HEK293 (cell line): ENCODE measurements around the gene SYT6.
A peak's percentile ranks its signal among the peaks of the same experiment; 100 is the strongest.

ENCODE experiments used
- CTCF ChIA-PET: fragments of 350-600 bp; formaldehyde crosslinking; extraction: SDS; loops from one replicate; lab custom pipeline; 2021; ENCODE audit warnings: antibody characterized with exemption; lab: Yijun Ruan, JAX
- POLR2A ChIA-PET: fragments of 300-600 bp; formaldehyde crosslinking; extraction: SDS; loops from one replicate; lab custom pipeline; 2020; ENCODE audit warnings: antibody characterized with exemption, inconsistent platforms; lab: Yijun Ruan, JAX
- H3K27ac ChIP-seq: fragments of 200-500 bp; sonication (Bioruptor generic); 2 replicates; pipeline ENCODE4 v1.5.1; 2014; ENCODE audit warnings: low read depth, low read length, control low read depth, inconsistent platforms; ENCODE audit errors: extremely low read depth
- H3K36me3 ChIP-seq, 2 experiments: fragments of 200-500 bp in 1 of 2; sonication (Bioruptor generic) in 1 of 2; 1 replicate in 1 of 2; 2 replicates in 1 of 2; pipeline ENCODE4 v1.5.1; 2014 to 2017; ENCODE audit warnings: inconsistent platforms in 2 of 2, low read length in 2 of 2; ENCODE audit not compliant: control insufficient read depth in 2 of 2, insufficient read depth in 1 of 2
- H3K4me1 ChIP-seq: fragments of 200-500 bp; sonication (Bioruptor generic); 2 replicates; pipeline ENCODE4 v1.5.1; 2014; ENCODE audit warnings: mild to moderate bottlenecking, low read length, inconsistent platforms; ENCODE audit not compliant: control insufficient read depth, insufficient read depth
- H3K4me3 ChIP-seq: 2 replicates; pipeline ENCODE4 v1.5.1; 2011; ENCODE audit warnings: low read depth, mild to moderate bottlenecking, control low read depth, low read length, moderate library complexity
- H3K9me3 ChIP-seq: fragments of 200-500 bp; sonication (Bioruptor generic); 2 replicates; pipeline ENCODE4 v1.5.1; 2014; ENCODE audit warnings: low read depth, low read length, inconsistent platforms; ENCODE audit not compliant: control insufficient read depth, insufficient read depth
- EGR2 ChIP-seq: fragments of 450-650 bp; formaldehyde crosslinking; IDR thresholded peaks from 2 replicates; pipeline ENCODE4 v1.5.1; 2016; ENCODE audit warnings: low read depth, missing biosample characterization, missing genetic modification characterization
- GLI2 ChIP-seq: fragments of 450-650 bp; formaldehyde crosslinking; IDR thresholded peaks from 2 replicates; pipeline ENCODE4; 2017; ENCODE audit warnings: missing biosample characterization, missing genetic modification characterization, low read depth, borderline replicate concordance
- GLIS2 ChIP-seq: fragments of 450-650 bp; formaldehyde crosslinking; IDR thresholded peaks from 2 replicates; pipeline ENCODE4 v1.5.1; 2016; ENCODE audit warnings: missing biosample characterization, missing genetic modification characterization
- KLF1 ChIP-seq: fragments of 450-650 bp; formaldehyde crosslinking; IDR thresholded peaks from 2 replicates; pipeline ENCODE4 v1.5.1; 2016; ENCODE audit warnings: missing biosample characterization, missing genetic modification characterization
- KLF9 ChIP-seq: fragments of 450-650 bp; formaldehyde crosslinking; IDR thresholded peaks from 2 replicates; pipeline ENCODE4 v1.5.1; 2016; ENCODE audit warnings: missing biosample characterization, missing genetic modification characterization, low read depth
- MEIS1 ChIP-seq: sonication (generic); formaldehyde crosslinking; IDR thresholded peaks from 2 replicates; pipeline ENCODE4 v1.8.1; 2022; ENCODE audit warnings: missing genetic modification reagents, mild to moderate bottlenecking, borderline replicate concordance
- SETDB1 ChIP-seq: IDR thresholded peaks from one replicate; pipeline ENCODE4 v1.6.1; 2017; ENCODE audit warnings: mild to moderate bottlenecking, low read length, moderate library complexity, mixed read lengths; ENCODE audit not compliant: insufficient read length
- TCF7L2 ChIP-seq: IDR thresholded peaks from 2 replicates; pipeline ENCODE4 v1.6.1; 2011; ENCODE audit warnings: low read depth, mild to moderate bottlenecking, inconsistent platforms, low read length, moderate library complexity, borderline replicate concordance
- ZBTB17 ChIP-seq: fragments of 450-650 bp; formaldehyde crosslinking; IDR thresholded peaks from 2 replicates; pipeline ENCODE4 v1.5.1; 2016; ENCODE audit warnings: missing biosample characterization, missing genetic modification characterization
- ZBTB7A ChIP-seq: fragments of 450-650 bp; formaldehyde crosslinking; IDR thresholded peaks from 2 replicates; pipeline ENCODE4 v1.5.1; 2016; ENCODE audit warnings: low read depth, missing biosample characterization, missing genetic modification characterization
- ZFHX2 ChIP-seq: fragments of 450-650 bp; formaldehyde crosslinking; conservative IDR thresholded peaks from 2 replicates; pipeline ENCODE4 v1.5.1; 2016; ENCODE audit warnings: missing biosample characterization, missing genetic modification characterization
- ZIC2 ChIP-seq: fragments of 450-650 bp; formaldehyde crosslinking; IDR thresholded peaks from 2 replicates; pipeline ENCODE4 v1.5.1; 2016; ENCODE audit warnings: missing biosample characterization, missing genetic modification characterization
- ZNF133 ChIP-seq: fragments of 450-650 bp; formaldehyde crosslinking; IDR thresholded peaks from 2 replicates; pipeline ENCODE4 v1.5.1; 2016; ENCODE audit warnings: missing biosample characterization, missing genetic modification characterization
- ZNF404 ChIP-seq: fragments of 450-650 bp; formaldehyde crosslinking; IDR thresholded peaks from 2 replicates; pipeline ENCODE4 v1.5.1; 2017; ENCODE audit warnings: missing biosample characterization, missing genetic modification characterization
- ZNF426 ChIP-seq: fragments of 450-650 bp; formaldehyde crosslinking; IDR thresholded peaks from 2 replicates; pipeline ENCODE4 v1.5.1; 2017; ENCODE audit warnings: missing biosample characterization, missing genetic modification characterization, mild to moderate bottlenecking, inconsistent platforms, moderate library complexity
- ZNF521 ChIP-seq: fragments of 450-650 bp; formaldehyde crosslinking; IDR thresholded peaks from 2 replicates; pipeline ENCODE4 v1.5.1; 2017; ENCODE audit warnings: missing biosample characterization, mild to moderate bottlenecking, missing genetic modification characterization
- ZNF600 ChIP-seq: fragments of 450-650 bp; formaldehyde crosslinking; IDR thresholded peaks from 2 replicates; pipeline ENCODE4 v1.5.1; 2016; ENCODE audit warnings: missing biosample characterization, missing genetic modification characterization
- ZNF701 ChIP-seq: fragments of 450-650 bp; formaldehyde crosslinking; IDR thresholded peaks from 2 replicates; pipeline ENCODE4 v1.5.1; 2016; ENCODE audit warnings: missing biosample characterization, missing genetic modification characterization
- ZNF768 ChIP-seq: fragments of 450-650 bp; formaldehyde crosslinking; IDR thresholded peaks from 2 replicates; pipeline ENCODE4 v1.5.1; 2018; ENCODE audit warnings: missing biosample characterization, mild to moderate bottlenecking, missing genetic modification characterization
- TF ChIP-seq, protein P1 (sequence below): fragments of 450-650 bp; formaldehyde crosslinking; IDR thresholded peaks from 2 replicates; pipeline ENCODE4 v1.5.1; 2016; ENCODE audit warnings: missing biosample characterization, missing genetic modification characterization
- TF ChIP-seq, protein P2 (sequence below): fragments of 450-650 bp; formaldehyde crosslinking; IDR thresholded peaks from 2 replicates; pipeline ENCODE4 v1.5.1; 2016; ENCODE audit warnings: missing biosample characterization, missing genetic modification characterization
- TF ChIP-seq, protein P3 (sequence below): fragments of 450-650 bp; IDR thresholded peaks from 2 replicates; pipeline ENCODE4 v1.5.1; 2018; ENCODE audit warnings: missing biosample characterization, missing genetic modification characterization
- TF ChIP-seq, protein P4 (sequence below): fragments of 450-650 bp; formaldehyde crosslinking; IDR thresholded peaks from 2 replicates; pipeline ENCODE4 v1.5.1; 2017; ENCODE audit warnings: missing biosample characterization, missing genetic modification characterization
- TF ChIP-seq, protein P5 (sequence below): fragments of 450-650 bp; formaldehyde crosslinking; IDR thresholded peaks from 2 replicates; pipeline ENCODE4 v1.5.1; 2016; ENCODE audit warnings: missing biosample characterization, missing genetic modification characterization, borderline replicate concordance

Gene SYT6

DNA sequence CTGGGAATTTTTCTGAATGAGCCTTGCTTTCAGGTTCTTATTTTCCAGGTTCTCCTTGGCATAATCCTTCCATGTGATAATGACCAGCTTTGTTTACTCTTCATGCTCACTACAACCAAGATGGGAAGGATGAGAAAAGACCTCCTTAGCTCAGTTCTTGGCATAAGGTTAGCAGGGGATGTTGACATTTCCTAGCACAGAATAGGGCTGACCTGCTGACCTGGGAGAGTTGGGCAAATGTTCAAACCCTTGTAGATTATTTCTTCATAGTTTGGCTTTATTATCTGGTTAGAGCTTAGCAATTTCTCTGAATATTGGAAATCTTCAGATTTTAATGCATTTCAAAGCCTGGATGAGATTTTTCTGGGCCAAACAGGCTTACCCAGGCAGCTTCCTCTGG, 23.6 kb upstream of the SYT6 start (continued):
- TF ChIP-seq GLI2 (tag by site-specific recombination) (no peak), GLIS2 (tag by site-specific recombination) (no peak), SETDB1 (no peak), ZNF768 (tag by site-specific recombination) (no peak)
- TF ChIP-seq, protein P1, sequence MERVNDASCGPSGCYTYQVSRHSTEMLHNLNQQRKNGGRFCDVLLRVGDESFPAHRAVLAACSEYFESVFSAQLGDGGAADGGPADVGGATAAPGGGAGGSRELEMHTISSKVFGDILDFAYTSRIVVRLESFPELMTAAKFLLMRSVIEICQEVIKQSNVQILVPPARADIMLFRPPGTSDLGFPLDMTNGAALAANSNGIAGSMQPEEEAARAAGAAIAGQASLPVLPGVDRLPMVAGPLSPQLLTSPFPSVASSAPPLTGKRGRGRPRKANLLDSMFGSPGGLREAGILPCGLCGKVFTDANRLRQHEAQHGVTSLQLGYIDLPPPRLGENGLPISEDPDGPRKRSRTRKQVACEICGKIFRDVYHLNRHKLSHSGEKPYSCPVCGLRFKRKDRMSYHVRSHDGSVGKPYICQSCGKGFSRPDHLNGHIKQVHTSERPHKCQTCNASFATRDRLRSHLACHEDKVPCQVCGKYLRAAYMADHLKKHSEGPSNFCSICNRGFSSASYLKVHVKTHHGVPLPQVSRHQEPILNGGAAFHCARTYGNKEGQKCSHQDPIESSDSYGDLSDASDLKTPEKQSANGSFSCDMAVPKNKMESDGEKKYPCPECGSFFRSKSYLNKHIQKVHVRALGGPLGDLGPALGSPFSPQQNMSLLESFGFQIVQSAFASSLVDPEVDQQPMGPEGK (tag by site-specific recombination), result no peak

DNA sequence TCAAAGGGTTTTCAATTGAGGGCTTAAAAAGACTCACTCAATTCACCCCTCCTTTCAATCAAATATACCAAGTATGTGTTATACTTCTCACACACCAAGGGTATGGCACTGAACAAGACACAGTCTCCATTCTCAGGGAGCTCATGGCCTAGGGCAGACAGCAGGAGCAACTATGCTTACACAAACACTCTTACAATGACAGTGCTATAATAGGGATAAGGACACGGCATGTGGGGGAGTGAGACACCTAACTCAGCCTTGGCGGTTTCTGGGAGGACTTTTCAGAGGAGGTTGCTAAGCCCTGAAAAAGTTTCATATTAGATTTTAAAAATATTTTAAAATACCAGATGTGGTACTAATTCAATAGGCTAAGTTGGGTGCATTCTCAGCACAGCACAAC, 22.7 kb upstream of the SYT6 start:
- H3K4me1 ChIP-seq, result no peaks in the 10 kb centered on the region
- H3K4me3 ChIP-seq, result no peak overlapping the region
- ChIA-PET POLR2A (no interaction called here), CTCF (no interaction called here)
- no peaks in the 10 kb centered on the region for H3K36me3 ChIP-seq
- no peak for TF ChIP-seq ZNF404
- TF ChIP-seq ZIC2 (tag by site-specific recombination), result no peak
- no peak for TF ChIP-seq TCF7L2
- no peak for TF ChIP-seq KLF9 (tag by site-specific recombination)
- TF ChIP-seq, protein P2, sequence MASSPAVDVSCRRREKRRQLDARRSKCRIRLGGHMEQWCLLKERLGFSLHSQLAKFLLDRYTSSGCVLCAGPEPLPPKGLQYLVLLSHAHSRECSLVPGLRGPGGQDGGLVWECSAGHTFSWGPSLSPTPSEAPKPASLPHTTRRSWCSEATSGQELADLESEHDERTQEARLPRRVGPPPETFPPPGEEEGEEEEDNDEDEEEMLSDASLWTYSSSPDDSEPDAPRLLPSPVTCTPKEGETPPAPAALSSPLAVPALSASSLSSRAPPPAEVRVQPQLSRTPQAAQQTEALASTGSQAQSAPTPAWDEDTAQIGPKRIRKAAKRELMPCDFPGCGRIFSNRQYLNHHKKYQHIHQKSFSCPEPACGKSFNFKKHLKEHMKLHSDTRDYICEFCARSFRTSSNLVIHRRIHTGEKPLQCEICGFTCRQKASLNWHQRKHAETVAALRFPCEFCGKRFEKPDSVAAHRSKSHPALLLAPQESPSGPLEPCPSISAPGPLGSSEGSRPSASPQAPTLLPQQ (tag by site-specific recombination), result no peak
- TF ChIP-seq ZNF133 (tag by site-specific recombination), result no peak
- no peak for TF ChIP-seq ZNF768 (tag by site-specific recombination)
- no peak for TF ChIP-seq MEIS1 (CRISPR knock-in tag)
- no peak for TF ChIP-seq KLF1 (tag by site-specific recombination)
- TF ChIP-seq ZNF521, result no peak
- TF ChIP-seq, protein P3, sequence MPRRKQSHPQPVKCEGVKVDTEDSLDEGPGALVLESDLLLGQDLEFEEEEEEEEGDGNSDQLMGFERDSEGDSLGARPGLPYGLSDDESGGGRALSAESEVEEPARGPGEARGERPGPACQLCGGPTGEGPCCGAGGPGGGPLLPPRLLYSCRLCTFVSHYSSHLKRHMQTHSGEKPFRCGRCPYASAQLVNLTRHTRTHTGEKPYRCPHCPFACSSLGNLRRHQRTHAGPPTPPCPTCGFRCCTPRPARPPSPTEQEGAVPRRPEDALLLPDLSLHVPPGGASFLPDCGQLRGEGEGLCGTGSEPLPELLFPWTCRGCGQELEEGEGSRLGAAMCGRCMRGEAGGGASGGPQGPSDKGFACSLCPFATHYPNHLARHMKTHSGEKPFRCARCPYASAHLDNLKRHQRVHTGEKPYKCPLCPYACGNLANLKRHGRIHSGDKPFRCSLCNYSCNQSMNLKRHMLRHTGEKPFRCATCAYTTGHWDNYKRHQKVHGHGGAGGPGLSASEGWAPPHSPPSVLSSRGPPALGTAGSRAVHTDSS (tag by site-specific recombination), result no peak
- TF ChIP-seq ZNF600 (tag by site-specific recombination), result no peak
- TF ChIP-seq, protein P4, sequence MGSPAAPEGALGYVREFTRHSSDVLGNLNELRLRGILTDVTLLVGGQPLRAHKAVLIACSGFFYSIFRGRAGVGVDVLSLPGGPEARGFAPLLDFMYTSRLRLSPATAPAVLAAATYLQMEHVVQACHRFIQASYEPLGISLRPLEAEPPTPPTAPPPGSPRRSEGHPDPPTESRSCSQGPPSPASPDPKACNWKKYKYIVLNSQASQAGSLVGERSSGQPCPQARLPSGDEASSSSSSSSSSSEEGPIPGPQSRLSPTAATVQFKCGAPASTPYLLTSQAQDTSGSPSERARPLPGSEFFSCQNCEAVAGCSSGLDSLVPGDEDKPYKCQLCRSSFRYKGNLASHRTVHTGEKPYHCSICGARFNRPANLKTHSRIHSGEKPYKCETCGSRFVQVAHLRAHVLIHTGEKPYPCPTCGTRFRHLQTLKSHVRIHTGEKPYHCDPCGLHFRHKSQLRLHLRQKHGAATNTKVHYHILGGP (tag by site-specific recombination), result no peak
- TF ChIP-seq, all 188 proteins: peak for 0
- Histone ChIP-seq H3K9me3 (no peaks in the 10 kb centered on the region), H3K27ac (no peak overlapping the region)

DNA sequence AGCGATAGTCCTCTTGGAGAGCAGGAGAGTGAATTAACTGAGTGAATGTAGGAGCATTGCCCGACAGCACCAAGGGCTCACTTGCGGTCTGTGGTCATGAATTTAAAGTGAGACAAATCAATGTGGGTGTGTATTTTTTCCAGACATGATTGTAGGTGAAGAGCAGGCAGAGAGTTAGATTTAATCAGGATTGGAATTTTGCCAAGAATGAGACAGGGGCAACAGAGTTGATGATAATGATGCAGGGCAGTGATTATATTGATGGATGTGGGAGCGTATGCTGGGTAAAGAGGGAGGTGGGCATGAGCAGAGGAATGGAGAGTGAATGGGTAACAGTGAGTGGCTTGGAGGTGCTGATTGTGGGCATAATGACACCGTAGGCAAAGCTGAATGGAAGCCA, 20.0 kb upstream of the SYT6 start:
- H3K9me3 ChIP-seq, result no peaks in the 10 kb centered on the region
- no peaks in the 10 kb centered on the region for H3K36me3 ChIP-seq
- ChIA-PET POLR2A (no interaction called here), CTCF (no interaction called here)
- no peaks in the 10 kb centered on the region for H3K4me1 ChIP-seq
- no peak for TF ChIP-seq ZNF426 (tag by site-specific recombination)
- TF ChIP-seq ZBTB17 (tag by site-specific recombination), result peak; percentile 26; the same call in 1 of the 2 replicates
- peak; percentile 91 for TF ChIP-seq EGR2 (tag by site-specific recombination)
- TF ChIP-seq ZFHX2 (tag by site-specific recombination), result peak; percentile 77
- TF ChIP-seq ZBTB7A (tag by site-specific recombination), result no peak
- no peak for TF ChIP-seq ZNF701 (tag by site-specific recombination)
- TF ChIP-seq, protein P5, sequence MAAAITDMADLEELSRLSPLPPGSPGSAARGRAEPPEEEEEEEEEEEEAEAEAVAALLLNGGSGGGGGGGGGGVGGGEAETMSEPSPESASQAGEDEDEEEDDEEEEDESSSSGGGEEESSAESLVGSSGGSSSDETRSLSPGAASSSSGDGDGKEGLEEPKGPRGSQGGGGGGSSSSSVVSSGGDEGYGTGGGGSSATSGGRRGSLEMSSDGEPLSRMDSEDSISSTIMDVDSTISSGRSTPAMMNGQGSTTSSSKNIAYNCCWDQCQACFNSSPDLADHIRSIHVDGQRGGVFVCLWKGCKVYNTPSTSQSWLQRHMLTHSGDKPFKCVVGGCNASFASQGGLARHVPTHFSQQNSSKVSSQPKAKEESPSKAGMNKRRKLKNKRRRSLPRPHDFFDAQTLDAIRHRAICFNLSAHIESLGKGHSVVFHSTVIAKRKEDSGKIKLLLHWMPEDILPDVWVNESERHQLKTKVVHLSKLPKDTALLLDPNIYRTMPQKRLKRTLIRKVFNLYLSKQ (tag by site-specific recombination), result no peak
- H3K4me3 ChIP-seq, result no peak overlapping the region
- H3K27ac ChIP-seq, result no peak overlapping the region
